ENCODE results near the gene GAMT.

GAMT gene

GRCh38 chr19:1349211-1349610, 52.1 kb downstream of the GAMT start:
- no peak overlapping the region for H3K4me3 ChIP-seq (ENCODE audit: low read depth in 1 of 2, low read length in 1 of 2)
- peaks cover 1 to 2% of the 10 kb centered on the region in 2 experiments for H3K4me1 ChIP-seq (ENCODE audit: control insufficient read depth in 1 of 2, insufficient read depth in 1 of 2, low read depth in 1 of 2, low read length in 1 of 2)
- TF ChIP-seq CTCF (IDR thresholded peaks at IDR 0.05): no peak
- no peaks in the 10 kb centered on the region for H3K9me3 ChIP-seq
- no peak overlapping the region for H3K27ac ChIP-seq
- no peaks in the 10 kb centered on the region for H3K36me3 ChIP-seq
- H3K27me3 ChIP-seq: peaks cover 10% of the 10 kb centered on the region

Measured in neutrophil (primary cell).